ENCODE results near the gene SAYSD1.
A peak's percentile ranks its signal among the peaks of the same experiment; 100 is the strongest.

The SAYSD1 gene

DNA sequence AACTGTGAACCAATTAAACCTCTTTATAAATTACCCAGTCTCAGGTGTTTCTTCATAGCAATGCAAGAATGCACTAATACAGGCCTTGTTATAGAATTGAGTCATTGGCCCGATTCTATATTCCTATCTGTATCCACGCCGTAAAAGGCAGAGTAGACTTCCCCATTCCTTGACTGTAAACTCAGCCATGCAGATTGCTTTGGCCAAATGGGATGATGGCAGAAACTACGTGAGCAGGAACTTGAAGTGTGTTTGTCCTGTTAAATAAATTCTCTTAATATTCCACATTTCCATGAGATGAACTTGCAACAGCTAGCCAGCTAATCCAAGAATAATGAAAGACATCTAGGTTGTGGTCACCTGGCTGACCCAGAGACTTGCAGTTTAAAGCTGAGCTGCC, 3.9 kb upstream of the SAYSD1 start:
- Histone ChIP-seq H3K4me1 (ENCODE audit: control insufficient read depth in 1 of 2, insufficient read depth in 1 of 2, low read depth in 1 of 2, low read length in 1 of 2) (peaks cover 12 to 16% of the 10 kb centered on the region in 2 experiments), H3K4me3 (ENCODE audit: low read depth in 1 of 2, low read length in 1 of 2) (no peak overlapping the region), H3K27me3 (peaks cover 9% of the 10 kb centered on the region), H3K27ac (no peak overlapping the region), H3K36me3 (no peaks in the 10 kb centered on the region), H3K9me3 (no peaks in the 10 kb centered on the region)
- TF ChIP-seq, protein P1, sequence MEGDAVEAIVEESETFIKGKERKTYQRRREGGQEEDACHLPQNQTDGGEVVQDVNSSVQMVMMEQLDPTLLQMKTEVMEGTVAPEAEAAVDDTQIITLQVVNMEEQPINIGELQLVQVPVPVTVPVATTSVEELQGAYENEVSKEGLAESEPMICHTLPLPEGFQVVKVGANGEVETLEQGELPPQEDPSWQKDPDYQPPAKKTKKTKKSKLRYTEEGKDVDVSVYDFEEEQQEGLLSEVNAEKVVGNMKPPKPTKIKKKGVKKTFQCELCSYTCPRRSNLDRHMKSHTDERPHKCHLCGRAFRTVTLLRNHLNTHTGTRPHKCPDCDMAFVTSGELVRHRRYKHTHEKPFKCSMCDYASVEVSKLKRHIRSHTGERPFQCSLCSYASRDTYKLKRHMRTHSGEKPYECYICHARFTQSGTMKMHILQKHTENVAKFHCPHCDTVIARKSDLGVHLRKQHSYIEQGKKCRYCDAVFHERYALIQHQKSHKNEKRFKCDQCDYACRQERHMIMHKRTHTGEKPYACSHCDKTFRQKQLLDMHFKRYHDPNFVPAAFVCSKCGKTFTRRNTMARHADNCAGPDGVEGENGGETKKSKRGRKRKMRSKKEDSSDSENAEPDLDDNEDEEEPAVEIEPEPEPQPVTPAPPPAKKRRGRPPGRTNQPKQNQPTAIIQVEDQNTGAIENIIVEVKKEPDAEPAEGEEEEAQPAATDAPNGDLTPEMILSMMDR (IDR thresholded peaks at IDR 0.05) = no peak

DNA sequence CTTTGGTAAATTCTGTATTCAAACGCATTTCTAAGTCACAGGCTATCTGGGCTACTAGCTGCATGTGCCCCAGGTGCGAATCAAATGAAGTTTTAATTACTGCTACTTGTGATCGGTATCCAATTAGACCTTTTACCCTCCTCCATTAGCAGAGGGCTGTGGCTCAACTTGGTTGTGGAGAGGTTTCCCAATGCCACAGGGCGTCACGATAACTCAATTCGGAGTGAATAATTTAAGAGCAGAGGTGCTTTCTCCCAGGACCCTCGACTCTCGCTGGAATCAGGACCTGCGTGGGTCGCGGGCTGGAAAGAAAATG, 640 bp downstream of the SAYSD1 start:
- Histone ChIP-seq H3K36me3 (peaks cover under 1% of the 10 kb centered on the region), H3K27ac (peak overlapping the region; percentile 89), H3K9me3 (no peaks in the 10 kb centered on the region), H3K4me1 (ENCODE audit: control insufficient read depth in 1 of 2, insufficient read depth in 1 of 2, low read depth in 1 of 2, low read length in 1 of 2) (peaks cover 16 to 19% of the 10 kb centered on the region in 2 experiments), H3K4me3 (ENCODE audit: low read depth in 1 of 2, low read length in 1 of 2) (peak overlapping the region; percentile 75 to 81), H3K27me3 (no peaks in the 10 kb centered on the region)
- TF ChIP-seq, protein P1 (IDR thresholded peaks at IDR 0.05) = no peak

DNA sequence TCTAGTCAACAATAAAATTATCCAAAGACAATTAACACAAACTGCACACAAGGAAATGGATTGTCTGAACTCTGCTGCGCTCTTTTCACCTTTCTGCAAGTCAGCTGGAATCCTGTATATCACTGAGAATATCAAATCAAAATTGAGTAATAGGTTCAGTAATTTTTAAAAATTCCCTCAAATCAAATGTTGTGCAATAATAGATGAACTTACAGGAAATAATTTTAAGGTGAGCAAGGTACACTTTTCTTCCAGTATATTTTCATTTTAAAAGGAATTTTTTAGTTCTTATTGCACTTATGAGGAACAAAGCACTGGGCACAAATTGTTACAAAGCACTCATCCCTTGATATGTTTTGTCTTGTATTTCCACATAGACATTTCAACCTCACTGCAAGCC, 1.2 kb downstream of the SAYSD1 start:
- H3K4me1 ChIP-seq (ENCODE audit: control insufficient read depth in 1 of 2, insufficient read depth in 1 of 2, low read depth in 1 of 2, low read length in 1 of 2) = peaks cover 16 to 19% of the 10 kb centered on the region in 2 experiments
- TF ChIP-seq, protein P1 (IDR thresholded peaks at IDR 0.05) = no peak
- peaks cover 6% of the 10 kb centered on the region for H3K36me3 ChIP-seq
- no peaks in the 10 kb centered on the region for H3K27me3 ChIP-seq
- H3K4me3 ChIP-seq (ENCODE audit: low read depth in 1 of 2, low read length in 1 of 2) = peak overlapping the region in 1 of 2 experiments; percentile 81
- peak overlapping the region; percentile 89 for H3K27ac ChIP-seq
- H3K9me3 ChIP-seq = no peaks in the 10 kb centered on the region

DNA sequence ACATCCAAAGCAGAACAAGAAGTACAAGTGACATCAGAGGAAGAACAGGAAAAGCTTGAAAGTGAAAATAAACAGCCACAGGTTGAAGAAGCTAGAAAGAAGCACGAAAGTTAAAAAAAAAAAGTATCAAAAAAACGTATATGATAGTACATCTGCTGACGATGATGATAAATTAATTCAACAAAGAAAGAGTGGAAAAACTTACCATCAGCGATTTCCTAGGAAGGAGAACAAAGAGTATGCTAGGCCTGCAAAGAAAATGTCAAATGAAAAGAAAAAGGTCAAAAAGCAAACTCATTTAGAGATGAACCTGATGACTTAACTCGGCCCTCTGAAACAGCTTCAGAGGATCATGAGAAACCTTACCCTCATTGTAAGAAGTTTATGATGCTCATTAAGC, 3.7 kb downstream of the SAYSD1 start:
- no peaks in the 10 kb centered on the region for H3K27me3 ChIP-seq
- TF ChIP-seq, protein P1 (IDR thresholded peaks at IDR 0.05) = no peak
- no peak overlapping the region for H3K4me3 ChIP-seq (ENCODE audit: low read depth in 1 of 2, low read length in 1 of 2)
- no peak overlapping the region for H3K27ac ChIP-seq
- peaks cover 8% of the 10 kb centered on the region for H3K36me3 ChIP-seq
- no peaks in the 10 kb centered on the region for H3K9me3 ChIP-seq
- H3K4me1 ChIP-seq (ENCODE audit: control insufficient read depth in 1 of 2, insufficient read depth in 1 of 2, low read depth in 1 of 2, low read length in 1 of 2) = peaks cover 16 to 19% of the 10 kb centered on the region in 2 experiments

DNA sequence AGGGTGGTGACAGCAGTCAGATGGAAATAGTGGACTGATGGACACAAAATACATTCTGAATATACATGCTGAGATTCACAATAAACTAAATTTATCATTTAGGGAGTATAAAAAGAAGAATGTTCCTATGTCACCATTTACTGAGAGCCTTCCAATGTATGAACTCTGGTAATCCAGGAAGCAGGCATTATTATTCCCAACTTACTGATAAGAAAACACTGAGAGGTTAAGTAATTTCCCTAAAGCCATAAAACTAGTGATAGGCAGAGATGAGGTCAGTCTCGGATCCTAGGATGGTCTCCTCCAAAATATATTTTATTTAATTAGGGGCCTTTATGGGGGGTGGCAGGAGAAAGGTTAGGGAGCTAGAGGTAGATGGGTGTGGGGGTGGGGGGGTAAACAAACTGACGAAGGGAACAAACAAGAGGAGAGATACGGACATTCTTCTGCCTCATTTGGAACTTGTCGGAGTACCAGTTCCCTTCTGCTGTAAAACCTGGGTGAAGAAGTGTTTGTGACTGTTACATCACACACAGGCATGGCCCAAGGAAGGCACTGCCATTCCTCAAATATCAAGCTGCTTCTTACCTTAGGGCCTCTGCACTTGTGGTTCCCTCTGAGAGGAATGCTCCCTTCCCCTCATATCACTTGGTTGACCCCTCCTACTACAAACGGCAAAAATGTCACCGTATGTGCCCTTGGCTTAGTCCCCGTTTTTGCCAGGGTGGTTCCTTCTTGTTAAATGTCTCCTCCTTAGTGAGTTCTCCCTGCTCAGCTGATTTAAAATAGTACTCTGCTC, 6.7 kb downstream of the SAYSD1 start:
- TF ChIP-seq, protein P1 (IDR thresholded peaks at IDR 0.05) = no peak
- Histone ChIP-seq H3K4me1 (ENCODE audit: control insufficient read depth in 1 of 2, insufficient read depth in 1 of 2, low read depth in 1 of 2, low read length in 1 of 2) (no peaks in the 10 kb centered on the region), H3K4me3 (ENCODE audit: low read depth in 1 of 2, low read length in 1 of 2) (no peak overlapping the region), H3K36me3 (peaks cover 29% of the 10 kb centered on the region), H3K27ac (no peak overlapping the region), H3K9me3 (no peaks in the 10 kb centered on the region), H3K27me3 (no peaks in the 10 kb centered on the region)

All from neutrophil (primary cell).